Lung (tissue), 12 donors: Measurements from ENCODE around the gene CHRDL2. TPM values are rescaled to one million over a fixed set of nuclear protein-coding genes. Genes with fewer than 3 reads are reported as not detected.

ENCODE experiments used
- ATAC-seq: fragments of 200-7000 bp; cut with Tn5 transposase; one replicate; pipeline ENCODE4 v1.9.1; 2020; ENCODE audit warnings: moderate number of reproducible peaks; ENCODE audit not compliant: insufficient read depth, low FRiP score
- DNase-seq, 3 donors: peaks; one replicate each; pipeline ENCODE4 v3.0.0-alpha.2; 2013 to 2017
- H3K27ac ChIP-seq, 2 donors: one replicate each; pipeline ENCODE4 v1.5.1; 2013; ENCODE audit warnings: mild to moderate bottlenecking in 2 of 2, moderate library complexity in 2 of 2, control low read depth in 1 of 2, inconsistent platforms in 1 of 2, low read depth in 1 of 2, low read length in 1 of 2
- H3K27me3 ChIP-seq, 3 donors: one replicate each; pipeline ENCODE4 v1.5.1; 2013; ENCODE audit warnings: low read length in 2 of 3; ENCODE audit not compliant: control insufficient read depth in 3 of 3, insufficient read depth in 3 of 3
- H3K36me3 ChIP-seq, 4 donors: one replicate each; pipeline ENCODE4 v1.5.1; 2013; ENCODE audit warnings: low read length in 4 of 4, mild to moderate bottlenecking in 1 of 4, moderate library complexity in 1 of 4; ENCODE audit not compliant: control insufficient read depth in 4 of 4, insufficient read depth in 4 of 4
- H3K4me1 ChIP-seq, 5 donors: one replicate each; pipeline ENCODE4 v1.5.1; 2013; ENCODE audit warnings: low read length in 5 of 5, mild to moderate bottlenecking in 2 of 5, moderate library complexity in 1 of 5; ENCODE audit not compliant: control insufficient read depth in 5 of 5, insufficient read depth in 5 of 5
- H3K4me3 ChIP-seq: one replicate; pipeline ENCODE4 v1.5.1; 2013; ENCODE audit warnings: mild to moderate bottlenecking, control low read depth, moderate library complexity
- H3K9ac ChIP-seq, 2 donors: one replicate each; pipeline ENCODE4 v1.5.1; 2013; ENCODE audit warnings: low read length in 2 of 2, control low read depth in 1 of 2; ENCODE audit not compliant: insufficient read depth in 1 of 2
- H3K9me3 ChIP-seq, 4 donors: one replicate each; pipeline ENCODE4 v1.5.1; 2013; ENCODE audit warnings: low read length in 3 of 4, mild to moderate bottlenecking in 1 of 4, moderate library complexity in 1 of 4; ENCODE audit not compliant: control insufficient read depth in 4 of 4, insufficient read depth in 3 of 4
- WGBS, 2 donors: extraction: QIAGEN DNeasy Blood & Tissue Kit; methylation state at CpG; one replicate each; pipeline ENCODE4 v1.1.7; 2013; 5-methylcytosine and 5-hydroxymethylcytosine counted together
- polyA plus RNA-seq, 2 donors: library from polyadenylated mRNA; stranded (reverse); fragments of 200-250 nt; gene quantifications; one replicate each; pipeline ENCODE4 v1.2.1, GENCODE V29; 2013
- total RNA-seq, 2 donors: library from RNA; depleted of rRNA in 1 of 2; stranded (reverse); fragments of >200 nt in 1 of 2; gene quantifications; one replicate each; pipeline ENCODE4 v1.2.1, GENCODE V29; 2014 to 2021
- TF ChIP-seq, protein P1 (sequence below): IDR thresholded peaks from 2 replicates; pipeline ENCODE4 v1.5.1; 2012; ENCODE audit warnings: mild to moderate bottlenecking; ENCODE audit errors: control extremely low read depth, extremely low read depth
- donor health status: control.
- donor health status: control.
- donor health status: Bipolar disorder and iron deficiency.
- donor health status: healthy.
- donor health status: DM: yes; HTN: yes; CAD: no.

The CHRDL2 gene
- total and polyA plus RNA-seq, 4 donors: 1.7 to 5.9 (median 4.8) TPM

DNA sequence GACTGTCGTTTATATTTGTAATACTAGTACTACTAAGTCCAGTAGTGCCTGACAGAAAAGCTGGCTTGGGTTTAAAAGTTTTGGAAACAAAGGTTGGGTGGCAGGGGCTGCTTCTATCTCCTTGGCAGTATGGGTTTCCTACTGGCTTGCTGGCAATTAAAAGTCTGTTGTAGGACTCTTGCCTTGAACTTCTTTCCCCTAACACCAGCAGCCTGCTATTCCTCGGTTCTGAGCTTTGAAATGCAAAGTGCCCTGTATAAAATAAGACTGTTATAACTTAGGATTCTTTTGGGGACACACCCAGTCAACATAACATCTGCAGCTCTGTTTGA is 18.7 kb upstream of the CHRDL2 start:
- Histone ChIP-seq H3K27ac (peak overlapping the region in 1 of 2 donors; percentile 93), H3K4me1 (peaks cover 13 to 26% (median 14%) of the 10 kb centered on the region in 5 donors), H3K27me3 (no peaks in the 10 kb centered on the region), H3K9ac (peak overlapping the region in 1 of 2 donors; percentile 63), H3K9me3 (no peaks in the 10 kb centered on the region), H3K4me3 (peak overlapping the region; percentile 80), H3K36me3 (no peaks in the 10 kb centered on the region)
- WGBS, 2 donors: 25% methylated on average over 2 of the region's 2 CpGs
- DNase-seq (peak in 2 of 3 donors; percentile 28 to 29), ATAC-seq (no peak)
- TF ChIP-seq, protein P1, sequence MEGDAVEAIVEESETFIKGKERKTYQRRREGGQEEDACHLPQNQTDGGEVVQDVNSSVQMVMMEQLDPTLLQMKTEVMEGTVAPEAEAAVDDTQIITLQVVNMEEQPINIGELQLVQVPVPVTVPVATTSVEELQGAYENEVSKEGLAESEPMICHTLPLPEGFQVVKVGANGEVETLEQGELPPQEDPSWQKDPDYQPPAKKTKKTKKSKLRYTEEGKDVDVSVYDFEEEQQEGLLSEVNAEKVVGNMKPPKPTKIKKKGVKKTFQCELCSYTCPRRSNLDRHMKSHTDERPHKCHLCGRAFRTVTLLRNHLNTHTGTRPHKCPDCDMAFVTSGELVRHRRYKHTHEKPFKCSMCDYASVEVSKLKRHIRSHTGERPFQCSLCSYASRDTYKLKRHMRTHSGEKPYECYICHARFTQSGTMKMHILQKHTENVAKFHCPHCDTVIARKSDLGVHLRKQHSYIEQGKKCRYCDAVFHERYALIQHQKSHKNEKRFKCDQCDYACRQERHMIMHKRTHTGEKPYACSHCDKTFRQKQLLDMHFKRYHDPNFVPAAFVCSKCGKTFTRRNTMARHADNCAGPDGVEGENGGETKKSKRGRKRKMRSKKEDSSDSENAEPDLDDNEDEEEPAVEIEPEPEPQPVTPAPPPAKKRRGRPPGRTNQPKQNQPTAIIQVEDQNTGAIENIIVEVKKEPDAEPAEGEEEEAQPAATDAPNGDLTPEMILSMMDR: no peak

DNA sequence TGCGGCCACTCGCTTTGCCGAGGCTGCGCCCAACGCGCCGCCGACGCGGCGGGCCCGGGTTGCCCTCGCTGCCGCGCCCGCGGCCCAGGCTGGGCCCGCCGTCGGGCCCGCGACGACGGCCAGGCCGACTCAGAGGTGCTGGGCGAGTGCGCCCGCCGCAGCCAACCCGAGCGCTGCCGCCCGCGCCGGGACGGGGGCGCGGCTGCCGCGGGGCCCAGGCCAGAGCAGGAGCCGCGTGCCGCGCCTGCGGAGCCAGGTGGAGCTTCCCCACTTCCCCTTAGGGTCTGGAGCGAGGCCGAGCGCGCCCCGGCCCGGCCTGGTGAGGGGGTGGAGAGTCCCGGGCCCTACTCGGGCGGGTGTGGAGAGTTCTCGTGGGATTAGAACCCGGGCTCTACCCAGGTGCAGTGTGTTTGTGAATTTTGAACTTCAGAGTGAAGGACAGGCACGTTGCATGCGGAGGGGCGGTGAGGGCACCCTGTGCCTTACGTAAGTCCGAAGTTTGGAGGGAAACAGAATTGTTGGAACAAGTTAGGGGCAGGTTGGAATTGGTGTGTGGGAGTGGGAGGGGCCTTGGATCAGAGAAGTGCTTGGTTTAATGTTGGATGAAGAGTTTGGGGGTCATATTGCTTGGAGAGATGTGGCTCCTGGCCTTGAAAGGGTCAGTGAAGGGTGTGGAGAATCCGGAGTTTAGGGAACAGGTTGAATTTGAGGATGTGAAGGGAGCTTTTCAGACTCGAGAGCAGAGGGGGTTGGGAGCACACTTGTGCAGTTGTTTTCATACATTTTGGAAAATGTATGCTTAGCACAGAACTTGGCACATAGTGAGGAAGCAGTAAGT is 18.1 kb upstream of the CHRDL2 start:
- no peaks in the 10 kb centered on the region for H3K27me3 ChIP-seq
- no peaks in the 10 kb centered on the region for H3K9me3 ChIP-seq
- peak overlapping the region; percentile 63 to 70 for H3K9ac ChIP-seq
- 0% methylated on average over 40 to 63 of the region's 63 CpGs for WGBS, 2 donors
- peak overlapping the region; percentile 92 to 93 for H3K27ac ChIP-seq
- no peaks in the 10 kb centered on the region for H3K36me3 ChIP-seq
- peak overlapping the region; percentile 80 for H3K4me3 ChIP-seq
- peak; percentile 68 for ATAC-seq
- peak; percentile 60 to 69 (median 64) for DNase-seq
- TF ChIP-seq, protein P1: no peak
- peaks cover 11 to 26% (median 13%) of the 10 kb centered on the region in 5 donors for H3K4me1 ChIP-seq

DNA sequence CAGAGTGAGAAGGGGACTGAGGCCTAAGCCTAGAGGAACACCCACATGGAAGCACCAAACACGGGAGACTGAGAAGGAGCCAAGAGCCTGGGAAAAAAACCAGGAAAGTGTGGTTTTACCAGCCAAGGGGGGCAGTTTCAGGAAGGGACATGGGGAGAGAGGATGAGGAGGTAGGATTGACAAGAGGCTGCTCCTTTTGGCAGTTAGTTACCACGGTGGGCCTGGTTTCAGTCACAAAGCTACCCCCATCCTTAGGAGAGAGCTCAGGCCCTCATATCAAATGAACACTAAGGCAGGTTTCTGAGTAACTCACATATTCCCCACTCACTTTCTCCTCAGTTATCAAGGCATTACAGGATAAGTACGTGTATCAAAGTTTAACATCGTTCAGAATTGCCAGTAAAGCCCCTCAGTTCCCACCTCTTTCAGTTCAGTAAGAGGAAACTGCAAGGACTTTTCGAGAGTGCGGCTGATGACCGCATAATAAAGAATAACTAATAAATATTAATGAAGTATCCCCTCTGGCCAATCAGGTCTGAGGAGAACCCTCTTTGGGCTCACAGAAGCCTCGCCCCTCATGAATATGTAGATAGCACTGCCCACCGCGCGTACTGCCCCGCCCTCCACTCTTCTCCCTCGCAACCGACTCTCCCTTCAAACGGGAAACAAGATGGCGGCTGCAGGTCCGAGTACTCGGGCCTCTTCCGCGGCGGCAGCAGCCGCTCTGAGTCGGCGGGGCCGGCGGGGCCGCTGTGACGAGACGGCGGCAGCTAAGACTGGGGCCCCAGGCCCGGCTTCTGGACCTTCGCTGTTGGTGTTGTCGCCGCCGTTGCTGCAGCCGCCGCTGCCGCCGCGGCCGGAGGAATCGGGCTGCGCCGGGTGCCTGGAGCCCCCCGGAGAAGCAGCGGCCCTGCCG is 17.2 kb upstream of the CHRDL2 start, which contains the start of gene RNF169:
RNF169 (plus strand) TSS at position 639 of the 916 bp plus-strand sequence; CDS start at position 671, 32 bp downstream.
- Histone ChIP-seq H3K36me3 (no peaks in the 10 kb centered on the region), H3K9ac (peak within 1 kb of the TSS; percentile 70 to 99), H3K27me3 (no peaks in the 10 kb centered on the region), H3K4me3 (peak within 1 kb of the TSS; percentile 80), H3K27ac (peak within 1 kb of the TSS; percentile 92 to 93), H3K9me3 (no peaks in the 10 kb centered on the region), H3K4me1 (peaks cover 8 to 18% (median 13%) of the 10 kb centered on the region in 5 donors)
- DNase-seq (peak; percentile 97 to 98 (median 98)), ATAC-seq (peak; percentile 98)
- TF ChIP-seq, protein P1: no peak
- 1% methylated on average over 34 to 47 of the region's 47 CpGs for WGBS, 2 donors
